ENCODE results near the gene NDUFS4.

- TF ChIP-seq CTCF (IDR thresholded peaks at IDR 0.05) (no peak), POLR2AphosphoS5 (IDR thresholded peaks at IDR 0.05) (no peak)
Measured at GRCh38 chr5:53642061-53642460, 81.6 kb downstream of the NDUFS4 start.

Measured in esophagus muscularis mucosa (tissue), 3 donors.